HG02798 (cell line): Measurements from ENCODE around the gene TMEM140.
"Not testable (repeated sequence)": the region's sequence is repeated elsewhere in the genome, so short reads cannot be mapped to it uniquely, and the experiment has no call there.

Source experiments
- ATAC-seq: cut with Tn5 transposase; IDR thresholded peaks from one replicate; pipeline ENCODE4 v1.9.1; 2021; ENCODE audit warnings: mild to moderate bottlenecking; ENCODE audit not compliant: unreplicated experiment, poor library complexity

The TMEM140 gene

DNA sequence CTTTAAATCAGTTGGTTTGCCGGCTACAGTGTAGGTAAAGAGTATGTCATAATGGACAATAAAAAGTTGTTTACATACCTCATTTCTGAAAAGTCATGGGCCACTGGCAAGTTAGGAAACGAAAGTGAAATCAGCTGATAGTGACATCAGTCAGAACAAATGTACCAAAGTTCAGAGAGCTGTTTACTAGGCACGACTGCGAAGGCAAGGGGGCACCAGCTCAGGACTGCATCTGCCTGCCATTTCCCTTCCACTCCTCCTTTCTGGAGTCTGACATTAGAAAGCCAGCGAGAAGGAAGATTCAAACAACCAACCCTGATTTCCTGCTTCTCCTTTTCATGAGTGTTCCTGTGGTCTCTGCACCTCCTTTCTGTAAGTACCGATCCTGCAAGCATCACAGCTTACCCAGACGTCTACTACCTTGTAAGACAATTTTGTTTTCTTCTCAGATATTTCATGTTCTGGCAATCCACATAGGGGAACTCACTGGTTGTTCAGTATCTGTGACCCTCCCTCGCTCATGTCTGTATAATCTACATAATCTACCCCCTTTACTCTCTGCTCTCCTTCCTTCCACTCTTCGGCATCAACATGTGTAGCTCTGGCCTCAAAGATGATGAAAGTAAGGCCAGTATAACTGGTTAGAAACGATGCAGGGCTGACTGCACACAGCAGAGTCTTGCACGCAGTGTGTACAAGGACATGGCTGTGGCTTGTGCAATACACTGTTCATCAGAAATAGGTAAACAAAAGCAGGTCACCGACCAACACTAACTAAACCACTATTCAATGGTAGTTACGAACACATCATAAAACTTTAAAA, at the start of gene TMEM140:
TMEM140 (plus strand) TSS at position 174 of the 823 bp plus-strand sequence. CDS start 16,370 bp downstream, outside the sequence.
- peak; percentile 81 for ATAC-seq

DNA sequence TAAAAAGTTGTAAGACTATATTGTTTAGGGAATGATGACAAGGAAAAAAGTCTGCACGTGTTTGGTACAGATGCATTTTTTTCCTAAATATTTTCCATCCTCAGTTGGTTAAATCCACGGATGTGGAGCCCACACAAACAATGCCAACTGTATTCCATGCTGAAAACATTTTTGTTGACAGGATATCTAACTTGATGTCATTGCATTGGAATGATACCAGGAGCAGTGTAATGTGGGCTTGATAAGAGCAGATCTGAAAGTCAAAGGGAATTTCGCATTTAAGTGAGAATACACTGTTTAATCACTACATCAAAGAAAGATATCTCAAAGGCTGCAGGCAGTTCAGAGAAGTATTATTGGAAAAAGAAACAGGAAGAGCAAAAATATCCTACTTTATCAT, 49.5 kb upstream of the TMEM140 start:
- no peak for ATAC-seq

- no peak for ATAC-seq
Measured at GRCh38 chr7:135100856-135101255, 47.0 kb upstream of the TMEM140 start.

GRCh38 chr7:135102372-135102771, 45.5 kb upstream of the TMEM140 start:
- ATAC-seq = peak; percentile 81

DNA sequence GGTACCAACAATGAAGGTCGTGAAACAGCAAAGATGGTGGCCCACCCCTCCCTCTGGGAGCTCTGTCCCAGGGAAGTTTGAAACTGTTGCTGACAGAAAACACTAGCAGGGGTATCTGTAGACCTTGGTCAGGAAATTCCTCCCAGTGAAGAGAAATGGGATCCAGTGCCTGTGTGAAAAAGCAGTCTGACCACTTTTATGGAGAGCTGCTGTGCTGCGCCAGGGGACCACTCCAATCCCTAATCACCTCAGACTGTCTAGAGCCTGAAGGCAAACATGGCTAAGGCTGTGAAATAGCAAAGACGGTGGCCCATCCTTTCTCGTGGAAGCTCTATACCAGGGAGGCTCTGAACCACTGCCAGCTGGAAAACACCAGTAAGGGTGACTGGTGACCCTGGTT, 38.3 kb upstream of the TMEM140 start:
- ATAC-seq = no peak

GRCh38 chr7:135109976-135110375, 37.9 kb upstream of the TMEM140 start:
- no peak for ATAC-seq

GRCh38 chr7:135111379-135111778, 36.5 kb upstream of the TMEM140 start:
- ATAC-seq = no peak

DNA sequence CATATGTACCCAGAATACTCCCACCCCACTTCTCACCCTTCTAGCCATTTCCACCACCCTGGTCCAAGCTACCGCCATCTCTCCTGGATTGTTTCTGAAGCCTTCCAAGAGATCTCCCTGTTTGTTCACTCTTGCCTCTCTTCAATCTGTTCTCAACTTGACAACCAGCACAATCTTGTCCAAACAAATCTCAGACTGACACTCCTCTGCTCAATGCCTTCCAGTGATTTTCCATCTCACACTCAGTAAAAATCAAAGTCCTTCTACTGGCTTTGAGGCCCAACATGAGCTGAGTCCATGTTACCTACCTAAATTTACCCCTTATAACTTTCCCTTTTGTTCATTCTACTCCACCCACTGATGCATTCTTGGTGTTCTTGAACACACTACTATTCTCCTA, 33.2 kb upstream of the TMEM140 start:
- ATAC-seq = no peak

DNA sequence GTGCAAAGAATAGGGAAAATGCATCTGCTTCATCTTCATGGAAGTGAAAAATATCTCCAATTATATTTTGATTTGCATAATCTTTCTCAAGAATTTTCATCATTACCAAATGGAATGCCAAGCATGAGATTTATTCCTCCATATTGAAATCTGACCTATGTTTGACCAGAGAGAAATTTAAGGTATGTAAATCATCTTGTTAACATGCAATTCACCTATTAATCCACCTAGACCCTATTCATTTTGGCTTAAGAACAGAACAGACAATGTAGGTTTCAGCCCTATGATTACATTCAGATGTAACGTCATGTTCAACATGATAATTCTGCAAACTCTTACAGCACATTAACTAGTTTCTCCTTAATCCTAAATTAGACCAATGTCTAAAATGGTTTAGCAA, 30.8 kb upstream of the TMEM140 start:
- ATAC-seq = no peak

DNA sequence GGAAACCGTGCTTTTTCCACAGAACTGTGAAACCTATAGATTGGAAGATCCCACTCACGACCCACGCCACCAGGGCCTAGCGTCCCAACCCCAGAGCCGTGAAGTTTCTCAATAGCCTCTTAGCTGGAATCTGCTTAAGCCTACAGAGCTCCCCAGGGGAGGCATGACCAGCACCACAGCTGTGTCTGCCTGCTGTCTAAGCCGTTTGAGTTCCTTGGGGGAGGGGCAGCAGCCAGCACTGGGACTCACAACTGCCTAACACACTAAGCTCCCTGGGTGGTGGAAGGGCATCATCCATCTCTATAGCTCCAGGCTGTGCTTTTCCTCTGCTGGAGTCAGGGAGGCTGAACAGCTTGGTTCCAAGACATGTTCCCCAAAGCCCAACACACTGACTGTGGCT, 26.0 kb upstream of the TMEM140 start:
- no peak for ATAC-seq

- not testable (repeated sequence) for ATAC-seq
Measured at GRCh38 chr7:135124631-135125030, 23.2 kb upstream of the TMEM140 start.

GRCh38 chr7:135128931-135129330, 18.9 kb upstream of the TMEM140 start:
- no peak for ATAC-seq

DNA sequence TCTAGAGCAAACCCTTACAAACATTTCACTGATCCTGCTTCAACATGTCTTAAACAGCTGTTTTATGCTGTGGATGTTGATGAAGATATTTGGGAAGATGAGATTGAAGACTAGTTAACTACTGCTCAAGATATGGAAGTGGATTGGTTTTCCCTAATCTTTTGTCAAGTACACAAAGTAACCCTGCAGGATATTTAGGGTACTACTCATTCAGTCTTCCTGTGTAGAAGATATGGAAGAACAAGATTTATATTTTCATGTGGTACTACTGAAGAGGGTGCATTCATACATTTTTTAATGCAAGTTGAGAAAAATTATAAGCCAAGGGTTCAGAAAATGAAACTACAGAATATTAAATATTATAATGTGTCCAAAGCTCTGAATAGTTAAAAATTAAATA, 18.3 kb upstream of the TMEM140 start:
- no peak for ATAC-seq

GRCh38 chr7:135143885-135144668, 3.8 kb upstream of the TMEM140 start:
- no peak for ATAC-seq

- peak; percentile 16 for ATAC-seq
Measured at GRCh38 chr7:135147341-135147898, 452 bp upstream of the TMEM140 start.

GRCh38 chr7:135150072-135150782, 2.4 kb downstream of the TMEM140 start:
- no peak for ATAC-seq

GRCh38 chr7:135151132-135151531, 3.3 kb downstream of the TMEM140 start:
- no peak for ATAC-seq

- ATAC-seq = no peak
Measured at GRCh38 chr7:135151533-135151932, 3.7 kb downstream of the TMEM140 start.

GRCh38 chr7:135152442-135152841, 4.6 kb downstream of the TMEM140 start:
- no peak for ATAC-seq

- ATAC-seq = no peak
Measured at GRCh38 chr7:135154734-135155133, 6.9 kb downstream of the TMEM140 start.

DNA sequence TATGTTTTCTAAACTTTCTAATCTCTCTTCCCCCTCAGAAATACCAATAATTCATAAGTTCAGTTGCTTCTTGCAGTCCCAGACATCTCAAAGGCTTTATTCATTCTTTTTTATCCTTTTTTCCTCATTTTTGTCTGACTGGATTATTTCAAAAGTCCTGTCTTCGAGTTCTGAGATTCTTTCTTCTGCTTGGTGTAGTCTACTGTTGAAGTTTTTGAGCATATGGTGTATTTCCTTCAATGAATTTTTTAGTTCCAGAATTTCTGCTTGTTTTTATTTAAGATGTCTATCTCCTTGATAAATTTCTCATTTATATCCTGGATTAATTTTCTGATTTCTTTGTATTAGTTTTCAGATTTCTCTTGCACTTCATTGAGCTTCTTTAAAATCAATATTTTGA, 8.4 kb downstream of the TMEM140 start:
- no peak for ATAC-seq
